DOHH2 (cell line): ENCODE results near the gene RAB4A.
A peak's percentile ranks its signal among the peaks of the same experiment; 100 is the strongest.

Source experiments
- H3F3A ChIP-seq: fragments of 200-600 bp; sonication (generic), shearing (Covaris generic); 2 replicates; pipeline ENCODE4 v1.6.0; 2016; ENCODE audit warnings: antibody characterized with exemption, mild to moderate bottlenecking; ENCODE audit not compliant: control insufficient read depth, insufficient read depth
- H3K27ac ChIP-seq: fragments of 200-600 bp; sonication (generic); 2 replicates; pipeline ENCODE4 v1.5.1; 2014; ENCODE audit warnings: low read depth, mild to moderate bottlenecking, low read length, moderate library complexity
- H3K27me3 ChIP-seq: fragments of 200-600 bp; sonication (generic); 2 replicates; pipeline ENCODE4 v1.6.1; 2014; ENCODE audit warnings: mild to moderate bottlenecking, low read length, mixed read lengths; ENCODE audit not compliant: control insufficient read depth
- H3K36me3 ChIP-seq: fragments of 200-600 bp; sonication (generic); 2 replicates; pipeline ENCODE4 v1.6.1; 2014; ENCODE audit warnings: mild to moderate bottlenecking, low read length, moderate library complexity, mixed read lengths; ENCODE audit not compliant: control insufficient read depth
- H3K4me1 ChIP-seq: fragments of 200-600 bp; sonication (generic); 2 replicates; pipeline ENCODE4 v1.6.1; 2014; ENCODE audit warnings: mild to moderate bottlenecking, low read length, mixed read lengths; ENCODE audit not compliant: control insufficient read depth
- H3K4me2 ChIP-seq: fragments of 200-600 bp; sonication (generic); 2 replicates; pipeline ENCODE4 v1.6.0; 2014; ENCODE audit warnings: mild to moderate bottlenecking, low read length, moderate library complexity
- H3K4me3 ChIP-seq: fragments of 200-600 bp; sonication (generic); 2 replicates; pipeline ENCODE4 v1.5.1; 2014; ENCODE audit warnings: mild to moderate bottlenecking, low read length, mixed read lengths
- H3K79me2 ChIP-seq: fragments of 200-600 bp; sonication (generic); 2 replicates; pipeline ENCODE4 v1.6.1; 2014; ENCODE audit warnings: mild to moderate bottlenecking, low read length, mixed read lengths; ENCODE audit not compliant: control insufficient read depth
- H3K9me2 ChIP-seq: fragments of 200-600 bp; sonication (generic); replicated peaks from 2 replicates; pipeline ENCODE4 v1.6.1; 2014; ENCODE audit warnings: mild to moderate bottlenecking, low read length, mixed read lengths; ENCODE audit not compliant: control insufficient read depth
- H3K9me3 ChIP-seq: fragments of 200-600 bp; sonication (generic); 2 replicates; pipeline ENCODE4 v1.6.1; 2014; ENCODE audit warnings: antibody characterized with exemption, low read length, mixed read lengths; ENCODE audit not compliant: control insufficient read depth, insufficient read depth
- H4K20me1 ChIP-seq: fragments of 200-600 bp; sonication (generic); 2 replicates; pipeline ENCODE4 v1.6.0; 2014; ENCODE audit warnings: low read depth, mild to moderate bottlenecking, antibody characterized with exemption, low read length, moderate library complexity; ENCODE audit not compliant: control insufficient read depth, insufficient read depth
- CTCF ChIP-seq: fragments of 200-600 bp; sonication (generic); IDR thresholded peaks from one replicate; pipeline ENCODE4 v1.5.1; 2014; ENCODE audit warnings: antibody characterized with exemption, mild to moderate bottlenecking, low read depth, low read length; ENCODE audit not compliant: poor library complexity, severe bottlenecking
- EZH2phosphoT487 ChIP-seq: fragments of 200-600 bp; sonication (generic); IDR thresholded peaks from 2 replicates; pipeline ENCODE4 v1.6.1; 2017; ENCODE audit warnings: borderline replicate concordance, mild to moderate bottlenecking, antibody characterized with exemption, low read length, moderate library complexity, mixed read lengths

RAB4A gene

GRCh38 chr1:229271448-229272159 lies 693 bp downstream of the RAB4A start:
- H3K27ac ChIP-seq = no peak overlapping the region; the same call in 1 of the 2 replicates
- no peak for TF ChIP-seq EZH2phosphoT487
- TF ChIP-seq CTCF = peak; percentile 51
- peak overlapping the region; percentile 99 for H3K4me3 ChIP-seq
- H3F3A ChIP-seq = peaks cover 11% of the 10 kb centered on the region
- no peaks in the 10 kb centered on the region for H3K9me2 ChIP-seq
- H3K9me3 ChIP-seq = peaks cover 2% of the 10 kb centered on the region; the same call in 1 of the 2 replicates
- H3K79me2 ChIP-seq = peaks cover 52% of the 10 kb centered on the region
- H3K36me3 ChIP-seq = peaks cover 5% of the 10 kb centered on the region; the same call in 1 of the 2 replicates
- peak overlapping the region; percentile 96 for H3K4me2 ChIP-seq
- H3K4me1 ChIP-seq = peaks cover 30% of the 10 kb centered on the region
- no peaks in the 10 kb centered on the region for H3K27me3 ChIP-seq
- H4K20me1 ChIP-seq = peaks cover 21% of the 10 kb centered on the region

- peaks cover 59% of the 10 kb centered on the region for H3K79me2 ChIP-seq
- no peaks in the 10 kb centered on the region for H3K27me3 ChIP-seq
- H3K4me3 ChIP-seq = peak overlapping the region; percentile 99
- peaks cover 2% of the 10 kb centered on the region; the same call in 1 of the 2 replicates for H3K9me3 ChIP-seq
- H3K9me2 ChIP-seq = no peaks in the 10 kb centered on the region
- peaks cover 5% of the 10 kb centered on the region for H3K36me3 ChIP-seq
- peaks cover 21% of the 10 kb centered on the region for H4K20me1 ChIP-seq
- peaks cover 30% of the 10 kb centered on the region for H3K4me1 ChIP-seq
- H3K4me2 ChIP-seq = peak overlapping the region; percentile 96
- TF ChIP-seq EZH2phosphoT487 (no peak), CTCF (no peak)
- no peak overlapping the region for H3K27ac ChIP-seq
- peaks cover 11% of the 10 kb centered on the region for H3F3A ChIP-seq
Observed at GRCh38 chr1:229272164-229273158, 1.6 kb downstream of the RAB4A start.

GRCh38 chr1:229273507-229274232 lies 2.8 kb downstream of the RAB4A start:
- Histone ChIP-seq H4K20me1 (peaks cover 22% of the 10 kb centered on the region), H3K27ac (no peak overlapping the region), H3K4me3 (no peak overlapping the region), H3K4me1 (peaks cover 30% of the 10 kb centered on the region), H3K4me2 (no peak overlapping the region; the same call in 1 of the 2 replicates), H3K9me3 (peaks cover 2% of the 10 kb centered on the region; the same call in 1 of the 2 replicates), H3K9me2 (no peaks in the 10 kb centered on the region), H3K79me2 (peaks cover 71% of the 10 kb centered on the region), H3F3A (peaks cover 11% of the 10 kb centered on the region), H3K36me3 (peaks cover 5% of the 10 kb centered on the region), H3K27me3 (no peaks in the 10 kb centered on the region)
- TF ChIP-seq CTCF = no peak
- no peak for TF ChIP-seq EZH2phosphoT487
